GM12878 (cell line): Measurements from ENCODE around the gene TNS4. TPM values are rescaled to one million over a fixed set of nuclear protein-coding genes. Genes with fewer than 3 reads are reported as not detected.

Experiments
- ATAC-seq: fragments of 200-7000 bp; cut with Tn5 transposase; 3 replicates; pipeline ENCODE4 v1.9.1; 2020; ENCODE audit warnings: mild to moderate bottlenecking, moderate library complexity
- BruUV-seq: library from RNA; stranded (reverse); fragments of 400-500 nt; replicated peaks from 2 replicates; lab custom pipeline; 2021; lab: Mats Ljungman, UMichigan
- CTCF ChIA-PET: fragments of 300-600 bp; sonication (Branson Sonifier 250); formaldehyde crosslinking; extraction: SDS; loops from one replicate; lab custom pipeline; 2021; ENCODE audit warnings: inconsistent platforms; lab: Yijun Ruan, JAX
- POLR2A ChIA-PET: fragments of 350-600 bp; formaldehyde crosslinking; extraction: SDS; loops from one replicate; lab custom pipeline; 2021; ENCODE audit warnings: inconsistent platforms; lab: Charles Lee
- RAD21 ChIA-PET: fragments of 300-600 bp; sonication (Branson Sonifier 250); formaldehyde crosslinking; loops from one replicate; lab custom pipeline; 2023; ENCODE audit warnings: antibody characterized with exemption; ENCODE audit not compliant: unreplicated experiment; lab: Charles Lee
- SMC1A ChIA-PET: fragments of 300-600 bp; sonication (Branson Sonifier 250); formaldehyde crosslinking; loops from one replicate; lab custom pipeline; 2023; ENCODE audit not compliant: unreplicated experiment, uncharacterized antibody; lab: Charles Lee
- DNase-seq: peaks from one replicate; pipeline ENCODE4 v3.0.0-alpha.2; 2011; ENCODE audit warnings: low read depth, low spot score
- FAIRE-seq: peaks from 3 replicates; lab custom pipeline; 2011; peaks lifted over from hg19 to GRCh38; lab: Jason Lieb, UNC
- H2AFZ ChIP-seq: 2 replicates; pipeline ENCODE4 v1.6.0; 2011; ENCODE audit warnings: low read depth, low read length, control low read depth; ENCODE audit not compliant: control insufficient read depth
- H3K27ac ChIP-seq: 2 replicates; pipeline ENCODE4 v1.5.1; 2011; ENCODE audit warnings: control low read depth; ENCODE audit not compliant: control insufficient read depth, insufficient read depth
- H3K27me3 ChIP-seq, 2 experiments: replicated peaks in 1 of 2; 2 replicates each; pipeline versions ENCODE4 v1.6.0 to v1.6.1; 2011; ENCODE audit warnings: low read length in 1 of 2; ENCODE audit not compliant: control insufficient read depth in 2 of 2, insufficient read depth in 2 of 2
- H3K36me3 ChIP-seq, 2 experiments: 2 replicates each; pipeline ENCODE4 v1.5.1; 2011; ENCODE audit warnings: low read length in 1 of 2; ENCODE audit not compliant: control insufficient read depth in 2 of 2, insufficient read depth in 2 of 2
- H3K4me1 ChIP-seq: 2 replicates; pipeline ENCODE4 v1.6.1; 2011; ENCODE audit warnings: mild to moderate bottlenecking, low read length, moderate library complexity, mixed read lengths; ENCODE audit not compliant: control insufficient read depth, insufficient read depth
- H3K4me2 ChIP-seq: 2 replicates; pipeline ENCODE4 v1.6.0; 2011; ENCODE audit warnings: control low read depth; ENCODE audit not compliant: control insufficient read depth, insufficient read depth
- H3K4me3 ChIP-seq: fragments of 200-600 bp; sonication (generic); 2 replicates; pipeline ENCODE4 v1.5.1; 2016
- H3K79me2 ChIP-seq: 2 replicates; pipeline ENCODE4 v1.6.0; 2011; ENCODE audit warnings: low read length; ENCODE audit not compliant: control insufficient read depth, insufficient read depth
- H3K9ac ChIP-seq: 2 replicates; pipeline ENCODE4 v1.8.0; 2011; ENCODE audit warnings: low read length, control low read depth, mixed read lengths; ENCODE audit not compliant: control insufficient read depth, insufficient read depth
- H3K9me3 ChIP-seq: replicated peaks from 3 replicates; pipeline ENCODE4 v1.5.1; 2011; ENCODE audit warnings: mild to moderate bottlenecking, low read length; ENCODE audit not compliant: control insufficient read depth, insufficient read depth
- H4K20me1 ChIP-seq: 2 replicates; pipeline ENCODE4 v1.6.0; 2011; ENCODE audit not compliant: control insufficient read depth, insufficient read depth
- CBX3 ChIP-seq: fragments of 200-600 bp; sonication (generic); IDR thresholded peaks from 2 replicates; pipeline ENCODE4 v1.6.1; 2016; ENCODE audit warnings: low read depth, borderline replicate concordance
- CEBPB ChIP-seq, 2 experiments: fragments of 150-350 bp in 1 of 2; IDR thresholded peaks; 2 replicates each; pipeline ENCODE4 v1.6.1; 2012 to 2014; ENCODE audit warnings: low read depth in 2 of 2, low read length in 2 of 2, borderline replicate concordance in 1 of 2, inconsistent platforms in 1 of 2
- DPF2 ChIP-seq: fragments of 450-650 bp; IDR thresholded peaks from 2 replicates; pipeline ENCODE4 v1.6.1; 2017; ENCODE audit warnings: mild to moderate bottlenecking
- FOXM1 ChIP-seq: IDR thresholded peaks from 2 replicates; pipeline ENCODE4 v1.6.1; 2012; ENCODE audit warnings: low read depth, mild to moderate bottlenecking, inconsistent platforms, low read length, moderate library complexity
- GABPA ChIP-seq: IDR thresholded peaks from 2 replicates; pipeline ENCODE4 v1.6.1; 2014; ENCODE audit warnings: antibody characterized with exemption, low read depth, mild to moderate bottlenecking, inconsistent platforms
- GATAD2B ChIP-seq: fragments of 450-650 bp; conservative IDR thresholded peaks from 2 replicates; pipeline ENCODE4 v1.6.1; 2017; ENCODE audit warnings: low read depth, mild to moderate bottlenecking, moderate library complexity
- HDAC6 ChIP-seq: fragments of 200-600 bp; sonication (generic); IDR thresholded peaks from one replicate; pipeline ENCODE4 v1.8.0; 2017; ENCODE audit warnings: antibody characterized with exemption; ENCODE audit not compliant: unreplicated experiment
- MXI1 ChIP-seq: fragments of 150-350 bp; IDR thresholded peaks from 2 replicates; pipeline ENCODE4 v1.6.1; 2011; ENCODE audit warnings: low read depth, mild to moderate bottlenecking, inconsistent platforms, low read length, improper control_type of control experiment
- MYC ChIP-seq: IDR thresholded peaks from 2 replicates; pipeline ENCODE4 v1.6.1; 2011; ENCODE audit warnings: mild to moderate bottlenecking, low read length, moderate library complexity, inconsistent platforms; ENCODE audit not compliant: insufficient read depth, insufficient replicate concordance, insufficient read length, severe bottlenecking
- NFYB ChIP-seq: IDR thresholded peaks from 2 replicates; pipeline ENCODE4 v1.6.1; 2011; ENCODE audit warnings: low read depth, mild to moderate bottlenecking, low read length, improper control_type of control experiment, moderate library complexity; ENCODE audit not compliant: insufficient read depth
- RB1 ChIP-seq: fragments of 450-650 bp; formaldehyde crosslinking; IDR thresholded peaks from 2 replicates; pipeline ENCODE4 v1.6.1; 2017; ENCODE audit warnings: mild to moderate bottlenecking, borderline replicate concordance
- SRF ChIP-seq, 2 experiments: IDR thresholded peaks; 2 replicates each; pipeline ENCODE4 v1.6.1; 2011; ENCODE audit warnings: low read depth in 2 of 2, low read length in 2 of 2, mild to moderate bottlenecking in 1 of 2, moderate library complexity in 1 of 2
- YY1 ChIP-seq: IDR thresholded peaks from 2 replicates; pipeline ENCODE4 v1.6.1; 2011; ENCODE audit warnings: low read depth, mild to moderate bottlenecking, low read length
- WGBS: methylation state at CpG from one replicate; pipeline ENCODE4 v1.1.6; 2016; ENCODE audit warnings: low lambda C conversion rate; ENCODE audit not compliant: insufficient replicate concordance, insufficient coverage; ENCODE audit errors: missing lambda C conversion rate; 5-methylcytosine and 5-hydroxymethylcytosine counted together
- in situ Hi-C: fragments of 300-500 bp; cut with MboI; formaldehyde crosslinking; loops from 9 replicates; pipeline ENCODE4 v1.14.3; 2018; ENCODE audit warnings: mixed read lengths
- intact Hi-C: fragments of 100-400 bp; cut with micrococcal nuclease; formaldehyde crosslinking; loops from one replicate; pipeline ENCODE4 v1.14.2; 2022; ENCODE audit not compliant: unreplicated experiment
- polyA plus RNA-seq, 11 experiments: library from polyadenylated mRNA; depleted of rRNA in 4 of 11; unstranded in 6 of 11; stranded (reverse) in 5 of 11; fragments of >200 nt; fragmentation: Nextera tagmentation in 4 of 11; fragmentation: Illumina TruSeq in 1 of 11; extraction: Ambion mirVana in 4 of 11; extraction: Trizol in 1 of 11; gene quantifications; 1 replicate in 1 of 11; 2 replicates in 10 of 11; pipeline versions ENCODE4 v1.2.1 to v1.2.3, GENCODE V29; 2011 to 2016; ENCODE audit warnings: inconsistent platforms in 2 of 11, missing spikeins in 2 of 11, low read depth in 1 of 11
- total RNA-seq, 4 experiments: library from RNA; depleted of rRNA in 3 of 4; stranded (reverse); fragments of >200 nt in 3 of 4; fragmentation: Illumina TruSeq in 1 of 4; extraction: Trizol in 1 of 4; gene quantifications; 2 replicates each; pipeline versions ENCODE4 v1.2.1 to v1.2.3, GENCODE V29; 2013 to 2021
- TF ChIP-seq, protein P1 (sequence below): fragments of 450-650 bp; IDR thresholded peaks from 2 replicates; pipeline ENCODE4 v1.6.1; 2018; ENCODE audit warnings: borderline replicate concordance, mild to moderate bottlenecking; ENCODE audit not compliant: partially characterized antibody

Gene TNS4
- total and polyA plus RNA-seq, 10 of the 15 experiments (the other 5 are each of a cell fraction or from before 2014, with no cell fraction given) = 0.10 to 0.90 (median 0.68) TPM; not detected in 2

DNA sequence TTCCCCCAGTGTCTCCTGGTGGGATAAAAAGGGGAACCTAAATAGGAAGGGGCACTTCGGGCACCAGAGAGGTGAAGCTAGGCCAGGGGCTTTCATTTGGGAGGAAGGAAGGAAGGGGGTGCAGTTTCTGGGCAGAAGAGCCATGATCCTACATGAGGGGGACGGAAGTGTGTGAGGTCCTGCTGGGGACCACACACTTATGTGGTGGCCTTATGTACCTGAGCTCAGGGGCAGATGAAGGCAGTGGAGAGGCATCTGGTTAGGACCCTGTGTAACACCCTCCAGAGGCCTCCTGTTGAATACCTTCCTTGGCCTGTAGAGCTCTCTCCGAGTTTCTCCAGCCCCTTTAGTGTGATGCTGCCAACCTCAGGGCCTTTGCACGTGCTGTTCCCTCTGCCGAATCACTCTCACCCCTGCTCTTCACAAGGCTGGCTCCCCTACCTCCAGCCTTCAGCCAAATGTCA, 37.0 kb downstream of the TNS4 start:
- FAIRE-seq (no peak), ATAC-seq (no peak; the same call in 2 of the 3 replicates), DNase-seq (no peak)
- Histone ChIP-seq H3K9me3 (no peaks in the 10 kb centered on the region), H3K27ac (no peak overlapping the region), H3K4me3 (no peak overlapping the region), H3K9ac (no peak overlapping the region), H4K20me1 (no peaks in the 10 kb centered on the region), H3K36me3 (no peaks in the 10 kb centered on the region), H3K27me3 (no peaks in the 10 kb centered on the region; a peak in 1 of 4 replicates), H3K4me1 (no peaks in the 10 kb centered on the region), H3K79me2 (no peaks in the 10 kb centered on the region), H2AFZ (no peak overlapping the region), H3K4me2 (no peak overlapping the region)
- SMC1A ChIA-PET = interaction anchor here (1.2 kb wide), 1 partner anchor 9 kb away, joined by 5 read pairs; no protein-coding TSS in a partner anchor
- POLR2A ChIA-PET = interaction anchor here (0.9 kb wide), 1 partner anchor 63 kb away, joined by 5 read pairs; no protein-coding TSS in a partner anchor
- RAD21 ChIA-PET = no interaction called here
- no TSS peak for BruUV-seq
- 32% methylated on average over 5 of the region's 5 CpGs for WGBS
- no peak for TF ChIP-seq RB1
- no peak for TF ChIP-seq CEBPB (IDR thresholded peaks at IDR 0.05; ENCODE audit: borderline replicate concordance in 1 of 2, low read depth in 2 of 2, low read length in 2 of 2)
- TF ChIP-seq MYC = no peak
- TF ChIP-seq CBX3 = no peak
- TF ChIP-seq FOXM1 = no peak
- no peak for TF ChIP-seq MXI1
- TF ChIP-seq YY1 = no peak
- no peak for TF ChIP-seq GABPA
- TF ChIP-seq SRF (IDR thresholded peaks at IDR 0.05; ENCODE audit: low read depth in 2 of 2, low read length in 2 of 2) = no peak
- no peak for TF ChIP-seq HDAC6
- TF ChIP-seq, protein P1, sequence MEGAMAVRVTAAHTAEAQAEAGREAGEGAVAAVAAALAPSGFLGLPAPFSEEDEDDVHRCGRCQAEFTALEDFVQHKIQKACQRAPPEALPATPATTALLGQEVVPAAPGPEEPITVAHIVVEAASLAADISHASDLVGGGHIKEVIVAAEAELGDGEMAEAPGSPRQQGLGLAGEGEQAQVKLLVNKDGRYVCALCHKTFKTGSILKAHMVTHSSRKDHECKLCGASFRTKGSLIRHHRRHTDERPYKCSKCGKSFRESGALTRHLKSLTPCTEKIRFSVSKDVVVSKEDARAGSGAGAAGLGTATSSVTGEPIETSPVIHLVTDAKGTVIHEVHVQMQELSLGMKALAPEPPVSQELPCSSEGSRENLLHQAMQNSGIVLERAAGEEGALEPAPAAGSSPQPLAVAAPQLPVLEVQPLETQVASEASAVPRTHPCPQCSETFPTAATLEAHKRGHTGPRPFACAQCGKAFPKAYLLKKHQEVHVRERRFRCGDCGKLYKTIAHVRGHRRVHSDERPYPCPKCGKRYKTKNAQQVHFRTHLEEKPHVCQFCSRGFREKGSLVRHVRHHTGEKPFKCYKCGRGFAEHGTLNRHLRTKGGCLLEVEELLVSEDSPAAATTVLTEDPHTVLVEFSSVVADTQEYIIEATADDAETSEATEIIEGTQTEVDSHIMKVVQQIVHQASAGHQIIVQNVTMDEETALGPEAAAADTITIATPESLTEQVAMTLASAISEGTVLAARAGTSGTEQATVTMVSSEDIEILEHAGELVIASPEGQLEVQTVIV = no peak
- TF ChIP-seq GATAD2B = no peak
- no peak for TF ChIP-seq DPF2
- no peak for TF ChIP-seq NFYB
- intact Hi-C loops = no loop called here
- in situ Hi-C loops = no loop called here
- CTCF ChIA-PET = interaction anchor here (1.1 to 2.1 kb wide), 3 partner anchors 12 to 68 kb away, joined by 5 to 8 read pairs (median 6); no protein-coding TSS in a partner anchor
